ENCODE results near the gene SENP2. TPM values are rescaled to one million over a fixed set of nuclear protein-coding genes. Genes with fewer than 3 reads are reported as not detected.
"Not testable (repeated sequence)": the region's sequence is repeated elsewhere in the genome, so short reads cannot be mapped to it uniquely, and the experiment has no call there.

Gene SENP2
- total and polyA plus RNA-seq, 4 donors: 7.5 to 42.1 (median 20.4) TPM

DNA sequence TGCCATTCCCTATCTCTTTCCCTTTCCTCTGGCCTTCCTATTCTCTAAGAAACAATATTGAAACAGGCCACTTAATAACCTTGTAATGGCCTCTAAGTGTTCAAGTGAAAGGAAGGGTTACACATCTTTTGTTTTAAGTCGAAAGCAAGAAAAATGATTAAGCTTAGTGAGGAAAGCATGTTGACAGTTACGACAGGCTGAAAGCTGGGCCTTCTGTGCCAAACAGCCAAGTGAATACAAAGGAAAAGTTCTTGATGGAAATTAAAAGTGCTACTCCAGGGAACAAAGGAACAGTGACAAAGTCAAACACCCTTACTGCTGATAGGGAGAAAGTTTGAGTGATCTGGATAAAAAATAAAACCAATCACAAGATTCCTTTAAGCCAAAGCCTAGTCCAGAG is 54.2 kb downstream of the SENP2 start:
- DNase-seq (no peak), ATAC-seq (ENCODE audit: insufficient read depth, low FRiP score) (no peak)
- WGBS, 2 donors: 67 to 84% methylated on average over 2 of the region's 2 CpGs
- no peaks in the 10 kb centered on the region for H3K27me3 ChIP-seq (ENCODE audit: control insufficient read depth in 3 of 3, insufficient read depth in 3 of 3, low read length in 2 of 3)
- no peaks in the 10 kb centered on the region for H3K4me1 ChIP-seq (ENCODE audit: control insufficient read depth in 5 of 5, insufficient read depth in 5 of 5, low read length in 5 of 5)
- no peak for TF ChIP-seq CTCF (IDR thresholded peaks at IDR 0.05; ENCODE audit: control extremely low read depth, extremely low read depth)
- no peak overlapping the region for H3K4me3 ChIP-seq
- H3K9me3 ChIP-seq (ENCODE audit: control insufficient read depth in 4 of 4, insufficient read depth in 3 of 4, low read length in 3 of 4): no peaks in the 10 kb centered on the region
- no peak overlapping the region for H3K9ac ChIP-seq (ENCODE audit: insufficient read depth in 1 of 2, low read length in 2 of 2)
- H3K36me3 ChIP-seq (ENCODE audit: control insufficient read depth in 4 of 4, insufficient read depth in 4 of 4, low read length in 4 of 4): peaks cover 0 to 1% (median 0%) of the 10 kb centered on the region in 4 donors
- no peak overlapping the region for H3K27ac ChIP-seq (ENCODE audit: low read depth in 1 of 2, low read length in 1 of 2)

DNA sequence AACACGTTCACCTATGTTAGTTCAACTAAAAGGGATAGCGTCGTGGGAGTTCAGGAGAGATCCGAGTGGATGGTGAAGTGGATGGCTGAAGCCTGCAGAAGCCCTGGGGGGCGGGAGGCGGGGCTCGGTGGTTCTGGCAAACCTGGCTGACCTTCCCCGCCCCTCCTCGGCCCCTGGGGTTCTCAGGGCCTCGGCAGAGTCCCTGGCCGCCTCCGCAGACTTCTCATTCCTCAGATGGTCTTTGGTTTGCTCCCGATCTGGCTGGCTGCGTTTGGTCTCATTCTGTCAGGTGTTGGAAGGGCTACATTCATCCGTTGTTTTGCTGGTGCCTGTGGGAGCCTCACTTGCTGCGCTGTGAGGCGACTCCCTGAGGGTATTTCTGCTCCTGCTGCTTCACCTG is 59.1 kb downstream of the SENP2 start:
- not testable (repeated sequence) for H3K4me3 ChIP-seq; ATAC-seq (ENCODE audit: insufficient read depth, low FRiP score); H3K27ac ChIP-seq (ENCODE audit: low read depth in 1 of 2, low read length in 1 of 2); H3K27me3 ChIP-seq (ENCODE audit: control insufficient read depth in 3 of 3, insufficient read depth in 3 of 3, low read length in 2 of 3); H3K9me3 ChIP-seq (ENCODE audit: control insufficient read depth in 4 of 4, insufficient read depth in 3 of 4, low read length in 3 of 4); H3K9ac ChIP-seq (ENCODE audit: insufficient read depth in 1 of 2, low read length in 2 of 2); DNase-seq; H3K4me1 ChIP-seq (ENCODE audit: control insufficient read depth in 5 of 5, insufficient read depth in 5 of 5, low read length in 5 of 5)
- H3K36me3 ChIP-seq (ENCODE audit: control insufficient read depth in 4 of 4, insufficient read depth in 4 of 4, low read length in 4 of 4): peaks cover 0 to 18% (median 12%) of the 10 kb centered on the region in 4 donors
- 84 to 85% methylated on average over 17 of the region's 17 CpGs for WGBS, 2 donors

DNA sequence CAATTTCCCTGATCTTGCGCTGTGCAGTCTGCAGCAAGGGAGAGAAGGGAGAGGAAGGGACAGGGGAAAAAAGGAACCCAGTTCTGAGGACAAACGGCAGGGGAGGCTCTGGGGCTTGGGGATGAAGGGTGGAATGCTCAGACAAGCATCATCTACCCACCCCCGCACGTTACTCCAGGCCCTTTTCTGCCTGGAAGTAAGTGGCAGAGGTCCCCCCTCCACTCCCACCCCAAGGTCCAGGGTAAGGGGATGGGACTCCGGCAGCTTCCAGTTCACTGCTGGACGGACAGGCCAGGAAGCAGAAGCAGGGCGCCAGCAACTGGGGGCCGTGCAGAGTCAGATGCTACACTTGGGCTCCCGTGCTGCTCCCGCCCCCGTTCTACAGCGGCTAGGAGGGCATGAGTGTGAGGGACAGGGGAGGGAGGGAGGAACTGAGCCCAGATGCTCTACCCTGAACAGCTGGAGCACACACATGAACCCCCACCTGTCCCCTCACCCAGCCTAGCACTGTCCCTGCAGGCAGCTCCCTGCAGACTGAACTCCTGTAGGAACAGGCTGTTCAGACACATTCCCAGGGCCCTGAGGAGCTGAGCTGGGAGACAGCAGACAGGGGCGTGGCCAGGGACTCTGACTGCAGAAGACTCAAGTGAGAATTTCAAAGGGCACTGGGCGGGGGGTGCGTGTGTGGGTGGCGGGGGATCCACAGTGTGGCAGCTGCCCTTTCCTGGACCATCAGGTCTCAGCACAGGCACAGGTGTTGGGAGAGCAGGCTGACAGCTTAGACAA is 59.7 kb downstream of the SENP2 start:
- Histone ChIP-seq H3K9me3 (ENCODE audit: control insufficient read depth in 4 of 4, insufficient read depth in 3 of 4, low read length in 3 of 4) (peaks cover 0 to 1% (median 0%) of the 10 kb centered on the region in 4 donors), H3K9ac (ENCODE audit: insufficient read depth in 1 of 2, low read length in 2 of 2) (no peak overlapping the region), H3K4me1 (ENCODE audit: control insufficient read depth in 5 of 5, insufficient read depth in 5 of 5, low read length in 5 of 5) (no peaks in the 10 kb centered on the region), H3K4me3 (no peak overlapping the region), H3K27me3 (ENCODE audit: control insufficient read depth in 3 of 3, insufficient read depth in 3 of 3, low read length in 2 of 3) (no peaks in the 10 kb centered on the region), H3K27ac (ENCODE audit: low read depth in 1 of 2, low read length in 1 of 2) (no peak overlapping the region), H3K36me3 (ENCODE audit: control insufficient read depth in 4 of 4, insufficient read depth in 4 of 4, low read length in 4 of 4) (peaks cover 0 to 18% (median 13%) of the 10 kb centered on the region in 4 donors)
- DNase-seq: no peak
- TF ChIP-seq CTCF (IDR thresholded peaks at IDR 0.05; ENCODE audit: control extremely low read depth, extremely low read depth): no peak
- WGBS, 2 donors: 84 to 88% methylated on average over 15 to 16 of the region's 16 CpGs
- ATAC-seq (ENCODE audit: insufficient read depth, low FRiP score): no peak

DNA sequence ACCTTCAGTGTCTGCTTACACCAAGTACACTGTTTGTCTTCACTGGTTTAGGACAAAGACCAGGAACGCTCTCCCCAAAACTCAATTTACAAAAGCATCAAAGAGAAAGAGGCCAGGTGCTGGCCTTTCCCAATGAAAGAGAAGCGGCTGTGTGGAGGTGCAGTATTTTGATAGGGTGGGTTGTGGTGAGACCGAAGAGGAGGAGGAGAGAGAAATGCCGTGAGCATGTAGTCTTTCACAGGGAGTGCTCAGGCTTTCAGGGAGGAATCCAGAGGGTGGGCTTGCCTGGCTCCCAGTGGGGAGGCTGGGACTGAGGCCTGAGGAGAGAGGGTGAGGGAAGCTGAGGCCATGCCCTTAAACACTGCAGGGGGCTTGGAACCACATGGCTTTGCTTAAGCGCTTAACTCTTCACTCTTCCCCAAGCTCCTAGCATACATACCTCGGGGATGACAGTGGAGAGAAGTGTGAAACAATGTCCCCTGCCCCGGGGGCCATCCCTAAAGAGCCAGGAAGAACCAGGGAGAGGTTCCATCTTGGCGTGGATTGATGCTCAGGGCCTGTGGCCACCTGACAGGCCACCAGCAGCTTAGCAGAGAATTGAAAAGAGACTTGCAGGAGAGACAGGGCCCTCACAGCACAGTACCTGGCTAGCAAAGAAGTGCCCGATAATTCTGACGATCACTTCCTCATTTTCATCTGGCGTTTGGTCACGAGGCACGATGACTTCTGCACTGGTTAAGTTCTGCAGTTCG is 60.5 kb downstream of the SENP2 start:
- WGBS, 2 donors: 62 to 76% methylated on average over 14 of the region's 14 CpGs
- H3K27ac ChIP-seq (ENCODE audit: low read depth in 1 of 2, low read length in 1 of 2): no peak overlapping the region
- TF ChIP-seq CTCF (IDR thresholded peaks at IDR 0.05; ENCODE audit: control extremely low read depth, extremely low read depth): no peak
- H3K36me3 ChIP-seq (ENCODE audit: control insufficient read depth in 4 of 4, insufficient read depth in 4 of 4, low read length in 4 of 4): peaks cover 0 to 18% (median 13%) of the 10 kb centered on the region in 4 donors
- peaks cover 0 to 1% (median 0%) of the 10 kb centered on the region in 4 donors for H3K9me3 ChIP-seq (ENCODE audit: control insufficient read depth in 4 of 4, insufficient read depth in 3 of 4, low read length in 3 of 4)
- DNase-seq: no peak
- no peak overlapping the region for H3K9ac ChIP-seq (ENCODE audit: insufficient read depth in 1 of 2, low read length in 2 of 2)
- no peak overlapping the region for H3K4me3 ChIP-seq
- H3K27me3 ChIP-seq (ENCODE audit: control insufficient read depth in 3 of 3, insufficient read depth in 3 of 3, low read length in 2 of 3): no peaks in the 10 kb centered on the region
- no peaks in the 10 kb centered on the region for H3K4me1 ChIP-seq (ENCODE audit: control insufficient read depth in 5 of 5, insufficient read depth in 5 of 5, low read length in 5 of 5)
- no peak for ATAC-seq (ENCODE audit: insufficient read depth, low FRiP score)

All from lung (tissue), 12 donors.